Stomach (tissue), 9 donors: ENCODE measurements around the gene OR4N5. TPM values are rescaled to one million over a fixed set of nuclear protein-coding genes. Genes with fewer than 3 reads are reported as not detected.

Experiments used
- DNase-seq, 2 donors: peaks; one replicate each; pipeline versions ENCODE4 v3.0.0 to v3.0.0-alpha.2; 2013 to 2019
- H3K27ac ChIP-seq, 5 donors: fragments of 200-600 bp in 4 of 5; sonication (generic) in 4 of 5; one replicate each; pipeline ENCODE4 v1.5.1; 2013 to 2019; ENCODE audit warnings: mild to moderate bottlenecking in 1 of 5, moderate library complexity in 1 of 5
- H3K27me3 ChIP-seq, 3 donors: fragments of 200-600 bp; sonication (generic); one replicate each; pipeline ENCODE4 v1.5.1; 2017 to 2019; ENCODE audit warnings: mixed run types in 1 of 3
- H3K36me3 ChIP-seq, 4 donors: fragments of 200-600 bp; sonication (generic); 1 replicate in 3 of 4; 2 replicates in 1 of 4; pipeline ENCODE4 v1.5.1; 2016 to 2019
- H3K4me1 ChIP-seq, 4 donors: fragments of 200-600 bp; sonication (generic); one replicate each; pipeline ENCODE4 v1.5.1; 2016 to 2019
- H3K4me3 ChIP-seq, 4 donors: fragments of 200-600 bp; sonication (generic) in 3 of 4; one replicate each; pipeline ENCODE4 v1.5.1; 2016 to 2019; ENCODE audit warnings: mild to moderate bottlenecking in 1 of 4
- H3K9me3 ChIP-seq, 4 donors: fragments of 200-600 bp; sonication (generic); one replicate each; pipeline ENCODE4 v1.5.1; 2016 to 2019
- EP300 ChIP-seq: sonication (generic); formaldehyde crosslinking; IDR thresholded peaks from one replicate; pipeline ENCODE4 v1.6.1; 2017; ENCODE audit warnings: antibody characterized with exemption
- POLR2A ChIP-seq, 4 donors: fragments of 450-650 bp; IDR thresholded peaks; one replicate each; pipeline ENCODE4 v1.6.1; 2016; ENCODE audit warnings: antibody characterized with exemption in 4 of 4, control low read depth in 2 of 4, mild to moderate bottlenecking in 1 of 4, moderate library complexity in 1 of 4
- POLR2AphosphoS5 ChIP-seq, 3 donors: sonication (generic); formaldehyde crosslinking; IDR thresholded peaks; one replicate each; pipeline ENCODE4 v1.6.1; 2016; ENCODE audit warnings: antibody characterized with exemption in 3 of 3
- WGBS, 5 donors: extraction: QIAGEN DNeasy Blood & Tissue Kit in 3 of 5; methylation state at CpG; one replicate each; pipeline versions ENCODE4 v1.1.5 to v1.1.7; 2013 to 2018; 5-methylcytosine and 5-hydroxymethylcytosine counted together
- intact Hi-C: fragments of 100-400 bp; cut with DNase I; formaldehyde crosslinking; loops from one replicate; pipeline ENCODE4 v1.15.1; 2023; ENCODE audit warnings: low total_unique reads
- polyA plus RNA-seq, 3 donors: library from polyadenylated mRNA; stranded (reverse); fragments of 200-250 nt; gene quantifications; one replicate each; pipeline ENCODE4 v1.2.3, GENCODE V29; 2013
- small RNA-seq, 4 donors: library from RNA; depleted of rRNA; stranded (forward); fragments of <200 nt; gene quantifications; one replicate each; pipeline ENCODE3, GENCODE V24; 2016
- total RNA-seq, 5 donors: library from RNA; depleted of rRNA; stranded (reverse); fragments of >200 nt; gene quantifications; one replicate each; pipeline versions ENCODE4 v1.1.0 to v1.2.3, GENCODE V29; 2014 to 2016
- TF ChIP-seq, protein P1 (sequence below), 7 experiments: fragments of 450-650 bp in 4 of 7; fragments of 200-600 bp in 3 of 7; sonication (generic) in 3 of 7; IDR thresholded peaks; one replicate each; pipeline ENCODE4 v1.5.1; 2016 to 2019; ENCODE audit warnings: antibody characterized with exemption in 7 of 7, control low read depth in 2 of 7, mild to moderate bottlenecking in 1 of 7
- donor health status: healthy with polysubstance abuse.
- donor health status: Bipolar disorder and iron deficiency.
- donor health status: healthy.

Gene OR4N5
- total and polyA plus RNA-seq, 8 donors = not detected

- intact Hi-C loops = no loop called here
- Histone ChIP-seq H3K4me1 (no peaks in the 10 kb centered on the region), H3K27ac (no peak overlapping the region), H3K27me3 (peaks cover 0 to 5% (median 0%) of the 10 kb centered on the region in 3 donors), H3K36me3 (no peaks in the 10 kb centered on the region), H3K4me3 (no peak overlapping the region), H3K9me3 (no peaks in the 10 kb centered on the region)
- TF ChIP-seq POLR2AphosphoS5 (IDR thresholded peaks at IDR 0.05) (no peak), EP300 (no peak), POLR2A (IDR thresholded peaks at IDR 0.05) (no peak)
- TF ChIP-seq, protein P1, sequence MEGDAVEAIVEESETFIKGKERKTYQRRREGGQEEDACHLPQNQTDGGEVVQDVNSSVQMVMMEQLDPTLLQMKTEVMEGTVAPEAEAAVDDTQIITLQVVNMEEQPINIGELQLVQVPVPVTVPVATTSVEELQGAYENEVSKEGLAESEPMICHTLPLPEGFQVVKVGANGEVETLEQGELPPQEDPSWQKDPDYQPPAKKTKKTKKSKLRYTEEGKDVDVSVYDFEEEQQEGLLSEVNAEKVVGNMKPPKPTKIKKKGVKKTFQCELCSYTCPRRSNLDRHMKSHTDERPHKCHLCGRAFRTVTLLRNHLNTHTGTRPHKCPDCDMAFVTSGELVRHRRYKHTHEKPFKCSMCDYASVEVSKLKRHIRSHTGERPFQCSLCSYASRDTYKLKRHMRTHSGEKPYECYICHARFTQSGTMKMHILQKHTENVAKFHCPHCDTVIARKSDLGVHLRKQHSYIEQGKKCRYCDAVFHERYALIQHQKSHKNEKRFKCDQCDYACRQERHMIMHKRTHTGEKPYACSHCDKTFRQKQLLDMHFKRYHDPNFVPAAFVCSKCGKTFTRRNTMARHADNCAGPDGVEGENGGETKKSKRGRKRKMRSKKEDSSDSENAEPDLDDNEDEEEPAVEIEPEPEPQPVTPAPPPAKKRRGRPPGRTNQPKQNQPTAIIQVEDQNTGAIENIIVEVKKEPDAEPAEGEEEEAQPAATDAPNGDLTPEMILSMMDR (IDR thresholded peaks at IDR 0.05) = no peak
- no peak for DNase-seq
- 49 to 61% (median 55%) methylated on average over 5 of the region's 5 CpGs for WGBS, 5 donors
These were observed 45.6 kb downstream of the OR4N5 start for GRCh38 chr14:20184181-20184580.

DNA sequence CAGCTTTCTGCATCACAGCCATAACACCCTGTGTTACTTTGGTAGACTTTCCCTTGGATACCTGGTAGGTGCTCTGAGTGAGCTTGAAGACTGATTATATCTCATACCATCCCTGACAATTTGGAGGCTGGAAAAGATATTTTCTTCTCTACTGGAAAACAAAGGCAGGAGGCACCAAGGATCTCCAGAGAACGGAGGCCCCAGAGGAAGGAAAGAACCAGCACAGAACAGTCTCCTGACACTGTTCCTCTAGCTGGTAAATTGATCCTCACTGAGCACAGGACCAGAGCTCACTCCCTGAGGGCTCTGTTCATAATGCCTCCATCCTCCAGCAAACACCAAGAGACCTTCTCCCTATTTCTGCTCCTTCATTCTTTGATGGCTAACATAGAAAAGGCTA lies 52.0 kb downstream of the OR4N5 start, which contains the start of gene OR11G2:
Gene OR11G2, plus strand, starts transcription at position 301 of the 400 bp plus-strand sequence. CDS start 6,542 bp downstream, outside the sequence.
- Histone ChIP-seq H3K27me3 (peaks cover 0 to 5% (median 0%) of the 10 kb centered on the region in 3 donors), H3K4me3 (no peak within 1 kb of the TSS), H3K4me1 (no peaks in the 10 kb centered on the region), H3K36me3 (no peaks in the 10 kb centered on the region), H3K9me3 (no peaks in the 10 kb centered on the region), H3K27ac (no peak within 1 kb of the TSS)
- DNase-seq = no peak
- TF ChIP-seq EP300 = no peak
- TF ChIP-seq, protein P1 (IDR thresholded peaks at IDR 0.05) = no peak
- no peak for TF ChIP-seq POLR2AphosphoS5 (IDR thresholded peaks at IDR 0.05)
- TF ChIP-seq POLR2A (IDR thresholded peaks at IDR 0.05) = no peak
- intact Hi-C loops = no loop called here
- WGBS, 5 donors = 45 to 63% (median 54%) methylated on average over 1 of the region's 1 CpG

GRCh38 chr14:20191396-20191795 lies 52.8 kb downstream of the OR4N5 start:
- intact Hi-C loops = no loop called here
- H3K4me1 ChIP-seq = no peaks in the 10 kb centered on the region
- DNase-seq = no peak
- WGBS, 5 donors = 66 to 82% (median 73%) methylated on average over 3 of the region's 3 CpGs
- no peaks in the 10 kb centered on the region for H3K36me3 ChIP-seq
- no peak overlapping the region for H3K27ac ChIP-seq
- H3K9me3 ChIP-seq = no peaks in the 10 kb centered on the region
- TF ChIP-seq EP300 = no peak
- TF ChIP-seq, protein P1 (IDR thresholded peaks at IDR 0.05) = no peak
- no peak for TF ChIP-seq POLR2A (IDR thresholded peaks at IDR 0.05)
- no peak for TF ChIP-seq POLR2AphosphoS5 (IDR thresholded peaks at IDR 0.05)
- peaks cover 0 to 5% (median 0%) of the 10 kb centered on the region in 3 donors for H3K27me3 ChIP-seq
- H3K4me3 ChIP-seq = no peak overlapping the region

- TF ChIP-seq EP300 (no peak), POLR2AphosphoS5 (IDR thresholded peaks at IDR 0.05) (no peak), POLR2A (IDR thresholded peaks at IDR 0.05) (no peak)
- TF ChIP-seq, protein P1 (IDR thresholded peaks at IDR 0.05) = no peak
These were observed 55.5 kb downstream of the OR4N5 start for GRCh38 chr14:20194101-20194500.

More at GRCh38 chr14:20194101-20194500, 55.5 kb downstream of the OR4N5 start:
- Histone ChIP-seq H3K9me3 (no peaks in the 10 kb centered on the region), H3K27ac (no peak overlapping the region), H3K36me3 (no peaks in the 10 kb centered on the region), H3K4me3 (no peak overlapping the region), H3K4me1 (no peaks in the 10 kb centered on the region), H3K27me3 (no peaks in the 10 kb centered on the region)
- no peak for DNase-seq
- intact Hi-C loops = no loop called here

Small RNA genes within 50 kb of the gene (small RNA-seq; reads per million reads assigned to genes)
- 0 reads per million in 4 donors for gene GTF2IP22
- gene RNA5SP380 = 0 reads per million in 4 donors

Other genes starting within 250 kb of the OR4N5 start
- gene OR4K5, start 218.2 kb upstream of the OR4N5 start, total RNA-seq = not detected
- not detected for gene OR4K5, start 218.2 kb upstream of the OR4N5 start, polyA plus RNA-seq
- gene OR4K1, start 207.9 kb upstream of the OR4N5 start, total RNA-seq = not detected
- gene OR4K1, start 207.9 kb upstream of the OR4N5 start, polyA plus RNA-seq = not detected
- not detected for gene OR4K15, start 163.2 kb upstream of the OR4N5 start, total RNA-seq
- not detected for gene OR4K15, start 163.2 kb upstream of the OR4N5 start, polyA plus RNA-seq
- gene OR4Q2, start 136.7 kb upstream of the OR4N5 start, total RNA-seq = not detected
- gene OR4Q2, start 136.7 kb upstream of the OR4N5 start, polyA plus RNA-seq = not detected
- gene OR4K14, start 119.5 kb upstream of the OR4N5 start, total RNA-seq = not detected
- gene OR4K14, start 119.5 kb upstream of the OR4N5 start, polyA plus RNA-seq = not detected
- gene OR4K13, start 102.8 kb upstream of the OR4N5 start, total RNA-seq = not detected
- not detected for gene OR4K13, start 102.8 kb upstream of the OR4N5 start, polyA plus RNA-seq
- gene OR4L1, start 78.8 kb upstream of the OR4N5 start, total RNA-seq = not detected
- gene OR4L1, start 78.8 kb upstream of the OR4N5 start, polyA plus RNA-seq = not detected
- gene OR4K17, start 28.1 kb upstream of the OR4N5 start, total RNA-seq = not detected
- gene OR4K17, start 28.1 kb upstream of the OR4N5 start, polyA plus RNA-seq = not detected
- 1 to 10 TPM in 1 of 5 donors, not detected in 4; 2.3 TPM for gene OR11G2, start 52.1 kb downstream of the OR4N5 start, total RNA-seq
- not detected for gene OR11G2, start 52.1 kb downstream of the OR4N5 start, polyA plus RNA-seq
- not detected for gene OR11H6, start 84.9 kb downstream of the OR4N5 start, total RNA-seq
- not detected for gene OR11H6, start 84.9 kb downstream of the OR4N5 start, polyA plus RNA-seq
- not detected for gene OR11H7, start 90.2 kb downstream of the OR4N5 start, total RNA-seq
- not detected for gene OR11H7, start 90.2 kb downstream of the OR4N5 start, polyA plus RNA-seq
- not detected for gene OR11H4, start 100.5 kb downstream of the OR4N5 start, total RNA-seq
- gene OR11H4, start 100.5 kb downstream of the OR4N5 start, polyA plus RNA-seq = not detected
- gene TTC5, start 167.1 kb downstream of the OR4N5 start, total RNA-seq = 10 to 100 TPM in 2 of 5 donors, 1 to 10 TPM in 3; 2.3 to 30.3 (median 6.2) TPM
- 1 to 10 TPM; 2.9 to 5.0 (median 3.8) TPM for gene TTC5, start 167.1 kb downstream of the OR4N5 start, polyA plus RNA-seq
- 100 to 1,000 TPM in 1 of 5 donors, 10 to 100 TPM in 3, 1 to 10 TPM in 1; 2.6 to 104 (median 58.9) TPM for gene CCNB1IP1, start 194.5 kb downstream of the OR4N5 start, total RNA-seq
- 10 to 100 TPM; 39.2 to 69.5 (median 52.7) TPM for gene CCNB1IP1, start 194.5 kb downstream of the OR4N5 start, polyA plus RNA-seq
- gene PARP2, start 204.8 kb downstream of the OR4N5 start, total RNA-seq = 10 to 100 TPM in 3 of 5 donors, 1 to 10 TPM in 2; 4.1 to 30.4 (median 17.7) TPM
- gene PARP2, start 204.8 kb downstream of the OR4N5 start, polyA plus RNA-seq = 10 to 100 TPM in 2 of 3 donors, 1 to 10 TPM in 1; 7.5 to 16.0 (median 11.2) TPM